A549 treated with RU486 at 1 μM for 4 hours (cell line): Measurements from ENCODE around the gene SLC6A20. TPM values are rescaled to one million over a fixed set of nuclear protein-coding genes. Genes with fewer than 3 reads are reported as not detected.

Experiments
- total RNA-seq: library from RNA; stranded (reverse); fragments of 200-300 nt; extraction: Qiagen RNA extraction; gene quantifications from 5 replicates; pipeline ENCODE4 v1.2.3, GENCODE V29; 2022; ENCODE audit warnings: low read depth

SLC6A20 gene
- 0.01 to 0.05 TPM (median 0.03 TPM) in 3 of 5 replicates, not detected in the others for total RNA-seq

GRCh38 chr3:45795882-45796765, at the start of gene SLC6A20:
SLC6A20 (minus strand) TSS chr3:45796536; CDS start chr3:45796419, 117 bp downstream.

GRCh38 chr3:45841757-45842491, 45.6 kb upstream of the SLC6A20 start, which contains the start of gene LZTFL1:
LZTFL1 (minus strand) TSS chr3:45842119; CDS start chr3:45841991, 128 bp downstream.

Other genes starting within 250 kb of the SLC6A20 start
- gene LIMD1, start 201.8 kb downstream of the SLC6A20 start, total RNA-seq, result 12.1 to 19.9 TPM (median 16.5 TPM) in 5 replicates
- gene SACM1L, start 107.1 kb downstream of the SLC6A20 start, total RNA-seq, result 11.9 to 17.4 TPM (median 15.8 TPM) in 5 replicates
- 15.4 to 20.1 TPM (median 16.9 TPM) in 5 replicates for gene LZTFL1, start 45.6 kb upstream of the SLC6A20 start, total RNA-seq
- not detected in 5 replicates for gene CCR9, start 90.0 kb upstream of the SLC6A20 start, total RNA-seq
- gene CXCR6, start 146.9 kb upstream of the SLC6A20 start, total RNA-seq, result not detected in 5 replicates
- 4.5 to 5.9 TPM (median 5.3 TPM) in 5 replicates for gene FYCO1, start 199.3 kb upstream of the SLC6A20 start, total RNA-seq
- gene XCR1, start 230.9 kb upstream of the SLC6A20 start, total RNA-seq, result not detected in 5 replicates